HepG2 (cell line): ENCODE data around the gene OPRL1. TPM values are rescaled to one million over a fixed set of nuclear protein-coding genes. Genes with fewer than 3 reads are reported as not detected.

Experiments
- ATAC-seq: fragments of 200-7000 bp; cut with Tn5 transposase; 3 replicates; pipeline ENCODE4 v1.9.1; 2020; ENCODE audit warnings: mild to moderate bottlenecking, moderate library complexity
- BruUV-seq: library from RNA; stranded (reverse); fragments of 400-500 nt; replicated peaks from 2 replicates; lab custom pipeline; 2021; lab: Mats Ljungman, UMichigan
- CTCF ChIA-PET: fragments of 300-600 bp; formaldehyde crosslinking; extraction: SDS; loops from one replicate; lab custom pipeline; 2021; ENCODE audit warnings: low total read pairs, inconsistent platforms, low intra/inter-chr PET ratio; lab: Yijun Ruan, JAX
- POLR2A ChIA-PET: fragments of 350-600 bp; sonication (Branson Sonifier 250); formaldehyde crosslinking; loops from one replicate; lab custom pipeline; 2020; ENCODE audit warnings: antibody characterized with exemption, inconsistent platforms; lab: Yijun Ruan, JAX
- DNase-seq: peaks from one replicate; pipeline ENCODE4 v3.0.0-alpha.2; 2015; ENCODE audit warnings: low spot score
- FAIRE-seq: peaks from 3 replicates; lab custom pipeline; 2011; peaks lifted over from hg19 to GRCh38; lab: Jason Lieb, UNC
- H2AFZ ChIP-seq: one replicate; pipeline ENCODE4 v1.6.1; 2011; ENCODE audit warnings: low read length, inconsistent platforms
- H3K27ac ChIP-seq: fragments of 300-600 bp; 3 replicates; pipeline ENCODE4 v1.8.0; 2011; ENCODE audit warnings: mixed run types, mild to moderate bottlenecking, mixed read lengths, low read length, inconsistent platforms; ENCODE audit not compliant: insufficient read depth; ENCODE audit errors: extremely low read length
- H3K27me3 ChIP-seq, 2 experiments: fragments of 200-600 bp in 1 of 2; 2 replicates in 1 of 2; 3 replicates in 1 of 2; pipeline versions ENCODE4 v1.6.0 to v1.8.0; 2011; ENCODE audit warnings: low read length in 2 of 2, mild to moderate bottlenecking in 2 of 2, moderate library complexity in 2 of 2, inconsistent platforms in 1 of 2; ENCODE audit not compliant: insufficient read depth in 2 of 2, control insufficient read depth in 1 of 2
- H3K36me3 ChIP-seq, 2 experiments: fragments of 200-600 bp in 1 of 2; replicated peaks in 1 of 2; 2 replicates in 1 of 2; 3 replicates in 1 of 2; pipeline versions ENCODE4 v1.5.1 to v1.8.0; 2011; ENCODE audit warnings: low read length in 2 of 2, inconsistent platforms in 1 of 2; ENCODE audit not compliant: insufficient read depth in 2 of 2, control insufficient read depth in 1 of 2
- H3K4me1 ChIP-seq: 2 replicates; pipeline ENCODE4 v1.5.1; 2012; ENCODE audit warnings: low read length, inconsistent platforms; ENCODE audit not compliant: insufficient read depth
- H3K4me2 ChIP-seq: 2 replicates; pipeline ENCODE4 v1.6.0; 2011; ENCODE audit warnings: low read depth, low read length, inconsistent platforms
- H3K4me3 ChIP-seq, 3 experiments: fragments of 200-600 bp in 1 of 3; sonication (generic), shearing (Covaris generic) in 1 of 3; replicated peaks in 1 of 3; 2 replicates each; pipeline ENCODE4 v1.5.1; 2011 to 2016; ENCODE audit warnings: low read length in 3 of 3, inconsistent platforms in 2 of 3, low read depth in 2 of 3, mild to moderate bottlenecking in 2 of 3, control low read depth in 1 of 3, mixed read lengths in 1 of 3; ENCODE audit not compliant: insufficient read depth in 1 of 3
- H3K79me2 ChIP-seq: one replicate; pipeline ENCODE4 v1.6.1; 2011; ENCODE audit warnings: low read length, inconsistent platforms; ENCODE audit not compliant: insufficient read depth
- H3K9ac ChIP-seq: 2 replicates; pipeline ENCODE4 v1.6.0; 2011; ENCODE audit warnings: mild to moderate bottlenecking, low read depth, low read length, inconsistent platforms; ENCODE audit not compliant: insufficient read depth
- H3K9me3 ChIP-seq: 2 replicates; pipeline ENCODE4 v1.5.1; 2012; ENCODE audit warnings: mild to moderate bottlenecking, low read length
- H4K20me1 ChIP-seq: 2 replicates; pipeline ENCODE4 v1.6.0; 2011; ENCODE audit warnings: inconsistent platforms, mild to moderate bottlenecking, low read length, moderate library complexity; ENCODE audit not compliant: insufficient read depth
- ADNP ChIP-seq: sonication (generic); formaldehyde crosslinking; IDR thresholded peaks from 2 replicates; pipeline ENCODE4 v1.4.0; 2020; ENCODE audit warnings: missing genetic modification reagents
- AKAP8 ChIP-seq: sonication (generic); formaldehyde crosslinking; IDR thresholded peaks from 2 replicates; pipeline ENCODE4 v1.5.1; 2020; ENCODE audit warnings: mild to moderate bottlenecking, missing genetic modification reagents
- CC2D1A ChIP-seq: sonication (generic); formaldehyde crosslinking; IDR thresholded peaks from 2 replicates; pipeline ENCODE4 v1.8.1; 2023; ENCODE audit warnings: mild to moderate bottlenecking, missing genetic modification reagents
- HMG20B ChIP-seq: conservative IDR thresholded peaks from 2 replicates; pipeline ENCODE4 v1.6.1; 2016; ENCODE audit warnings: missing genetic modification reagents, missing compliant biosample characterization
- MLXIP ChIP-seq: sonication (generic); formaldehyde crosslinking; IDR thresholded peaks from 2 replicates; pipeline ENCODE4 v1.9.0; 2021; ENCODE audit warnings: missing genetic modification reagents, borderline replicate concordance
- STAG1 ChIP-seq: sonication (generic); formaldehyde crosslinking; IDR thresholded peaks from 2 replicates; pipeline ENCODE4 v1.4.0; 2020; ENCODE audit warnings: missing genetic modification reagents
- TRIM22 ChIP-seq: fragments of 450-650 bp; IDR thresholded peaks from 2 replicates; pipeline ENCODE4 v1.6.1; 2017
- ZHX2 ChIP-seq, 2 experiments: sonication (generic) in 1 of 2; formaldehyde crosslinking in 1 of 2; IDR thresholded peaks; 2 replicates each; pipeline versions ENCODE4 v1.6.1 to v1.9.0; 2014 to 2022; ENCODE audit warnings: antibody characterized with exemption in 1 of 2, borderline replicate concordance in 1 of 2, inconsistent platforms in 1 of 2, low read depth in 1 of 2, missing genetic modification reagents in 1 of 2
- ZNF816 ChIP-seq: sonication (generic); formaldehyde crosslinking; IDR thresholded peaks from 2 replicates; pipeline ENCODE4 v1.8.0; 2022; ENCODE audit warnings: missing genetic modification reagents, mild to moderate bottlenecking, borderline replicate concordance
- WGBS: methylation state at CpG from one replicate; pipeline ENCODE4 v1.1.6; 2017; ENCODE audit warnings: low lambda C conversion rate; 5-methylcytosine and 5-hydroxymethylcytosine counted together
- in situ Hi-C: cut with HindIII; loops from 2 replicates; pipeline ENCODE4 v1.10.0; 2017; ENCODE audit warnings: low pct_unique_long_range_greater_than_20kb; ENCODE audit not compliant: extremely low pct_ligation_motif_present
- intact Hi-C: fragments of 100-400 bp; cut with micrococcal nuclease; formaldehyde crosslinking; loops from one replicate; pipeline ENCODE4 v1.10.0; 2022; ENCODE audit not compliant: unreplicated experiment
- polyA plus RNA-seq, 8 experiments: library from polyadenylated mRNA; depleted of rRNA in 3 of 8; stranded (reverse) in 7 of 8; unstranded in 1 of 8; fragments of >200 nt; fragmentation: Illumina TruSeq in 4 of 8; extraction: Trizol in 4 of 8; gene quantifications; 2 replicates each; pipeline versions ENCODE4 v1.2.1 to v1.2.3, GENCODE V29; 2011 to 2016; ENCODE audit warnings: low read depth in 4 of 8, missing spikeins in 1 of 8, mixed read lengths in 1 of 8; ENCODE audit not compliant: insufficient read depth in 1 of 8
- total RNA-seq, 5 experiments: library from RNA; depleted of rRNA; stranded (reverse); fragments of >200 nt; fragmentation: Illumina TruSeq; extraction: Trizol; gene quantifications; 2 replicates each; pipeline ENCODE4 v1.2.3, GENCODE V29; 2016; ENCODE audit warnings: low read depth in 1 of 5

The OPRL1 gene
- total and polyA plus RNA-seq, 2 of the 13 experiments (the other 11 are each of a cell fraction or from before 2014, with no cell fraction given) = 0.35 to 0.71 TPM

- peaks cover 3% of the 10 kb centered on the region for H3K79me2 ChIP-seq
- no TSS peak for BruUV-seq
- no peak overlapping the region for H3K27ac ChIP-seq
- POLR2A ChIA-PET = interaction anchor here (0.7 to 10.1 kb wide), 5 partner anchors 8 to 75 kb away, joined by 3 to 252 read pairs (median 12); partner anchors contain the start of genes C20orf204, SAMD10 and SOX18
- ATAC-seq (no peak), FAIRE-seq (peak; percentile 51), DNase-seq (no peak)
- H3K4me2 ChIP-seq = no peak overlapping the region
- H3K9me3 ChIP-seq = no peaks in the 10 kb centered on the region
- H3K27me3 ChIP-seq = no peaks in the 10 kb centered on the region
- no peak overlapping the region for H3K4me3 ChIP-seq
- H4K20me1 ChIP-seq = no peaks in the 10 kb centered on the region
- in situ Hi-C loops (no loop called here), intact Hi-C loops (no loop called here)
- no peak overlapping the region for H3K9ac ChIP-seq
- H2AFZ ChIP-seq = no peak overlapping the region
- 71% methylated on average over 9 of the region's 9 CpGs for WGBS
- CTCF ChIA-PET = no interaction called here
- TF ChIP-seq ADNP (CRISPR knock-in tag) = no peak
- TF ChIP-seq CC2D1A (CRISPR knock-in tag) = no peak
- no peak for TF ChIP-seq ZNF816 (CRISPR knock-in tag)
- TF ChIP-seq TRIM22 = no peak
- TF ChIP-seq HMG20B (CRISPR knock-in tag) = no peak
- TF ChIP-seq AKAP8 (CRISPR knock-in tag) = no peak
- no peak for TF ChIP-seq ZHX2 (IDR thresholded peaks at IDR 0.05; ENCODE audit: low read depth)
- TF ChIP-seq ZHX2 (CRISPR knock-in tag; IDR thresholded peaks at IDR 0.05; ENCODE audit: borderline replicate concordance) = no peak
- TF ChIP-seq STAG1 (CRISPR knock-in tag) = no peak
- no peak for TF ChIP-seq MLXIP
- H3K4me1 ChIP-seq = peaks cover 65% of the 10 kb centered on the region
- H3K36me3 ChIP-seq = no peaks in the 10 kb centered on the region
Observed at GRCh38 chr20:64043768-64044167, 36.1 kb upstream of the OPRL1 start.
